ENCODE measurements around the gene PAX2.

The PAX2 gene

DNA sequence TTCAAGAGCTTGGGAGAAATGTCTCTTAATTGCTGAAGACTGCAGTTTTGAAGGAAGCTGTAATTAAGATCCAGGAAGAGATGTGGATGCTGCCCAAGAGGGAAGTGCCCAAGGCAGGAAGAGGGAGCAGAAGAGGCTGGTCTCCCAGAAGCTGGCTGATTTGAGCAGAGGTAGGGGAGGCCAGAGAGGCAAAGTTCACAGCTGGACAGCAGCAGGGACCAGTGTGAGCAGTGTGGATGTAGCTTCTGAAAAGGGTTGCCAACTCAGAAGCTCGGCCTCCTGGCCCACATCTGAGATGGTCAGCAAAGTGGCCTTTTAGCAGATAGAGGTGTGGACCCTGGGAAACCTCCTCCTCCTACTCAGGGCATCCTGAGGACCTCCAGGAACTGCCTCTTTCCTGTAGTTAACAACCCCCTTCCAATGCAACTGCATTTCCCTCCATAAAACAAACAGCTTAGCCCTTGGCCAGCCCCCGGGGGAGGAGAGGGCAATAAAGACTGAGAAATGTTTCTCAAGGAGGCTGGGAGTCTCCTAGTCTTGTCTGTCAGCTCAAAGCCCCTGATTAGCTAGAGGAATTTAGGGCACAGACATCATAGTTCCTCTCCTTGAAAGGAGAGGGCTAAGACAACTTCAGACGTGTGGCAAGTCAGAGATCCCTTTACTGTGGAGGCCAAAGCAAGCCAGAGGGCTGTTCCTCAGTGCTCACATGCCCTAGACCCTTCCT, 69.5 kb downstream of the PAX2 start:
- H3K27me3 ChIP-seq (ENCODE audit: control insufficient read depth in 1 of 2, insufficient read depth in 2 of 2, low read length in 2 of 2) = peaks cover 27 to 44% of the 10 kb centered on the region in 2 donors
- no peaks in the 10 kb centered on the region for H3K9me3 ChIP-seq (ENCODE audit: control insufficient read depth in 1 of 2, low read length in 2 of 2)
- H3K4me1 ChIP-seq (ENCODE audit: control insufficient read depth in 1 of 2, insufficient read depth in 2 of 2, low read length in 2 of 2) = no peaks in the 10 kb centered on the region

DNA sequence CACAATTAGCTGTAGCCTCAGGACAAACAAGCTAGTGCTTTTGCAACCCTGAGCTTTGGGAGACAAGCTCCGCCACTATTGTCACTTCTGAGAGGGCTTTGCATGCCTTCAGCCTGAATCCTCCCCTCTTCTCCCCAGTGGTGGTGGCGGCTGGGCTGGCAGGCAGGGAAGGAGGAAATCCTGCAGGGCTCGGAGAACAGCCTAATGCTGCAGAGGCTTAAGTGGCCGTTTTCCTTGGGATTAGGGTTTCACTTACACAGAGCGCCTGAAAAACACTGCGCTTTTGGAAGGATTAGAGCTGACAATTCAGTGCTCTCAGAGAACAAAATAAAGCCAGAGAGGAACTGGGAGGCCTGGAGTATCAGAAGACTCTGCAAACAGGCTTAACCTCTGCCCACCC, 71.3 kb downstream of the PAX2 start:
- H3K9me3 ChIP-seq (ENCODE audit: control insufficient read depth in 1 of 2, low read length in 2 of 2) = no peaks in the 10 kb centered on the region
- no peaks in the 10 kb centered on the region for H3K36me3 ChIP-seq (ENCODE audit: control insufficient read depth in 1 of 2, insufficient read depth in 2 of 2, low read length in 2 of 2)
- H3K4me3 ChIP-seq (ENCODE audit: low read depth in 1 of 2, low read length in 2 of 2) = no peak overlapping the region
- no peaks in the 10 kb centered on the region for H3K4me1 ChIP-seq (ENCODE audit: control insufficient read depth in 1 of 2, insufficient read depth in 2 of 2, low read length in 2 of 2)
- no peak overlapping the region for H3K9ac ChIP-seq (ENCODE audit: low read depth in 1 of 2, low read length in 2 of 2)
- no peak overlapping the region for H3K27ac ChIP-seq (ENCODE audit: low read depth, low read length)
- peaks cover 30 to 42% of the 10 kb centered on the region in 2 donors for H3K27me3 ChIP-seq (ENCODE audit: control insufficient read depth in 1 of 2, insufficient read depth in 2 of 2, low read length in 2 of 2)

More for the DNA sequence above, 69.5 kb downstream of the PAX2 start:
- H3K36me3 ChIP-seq (ENCODE audit: control insufficient read depth in 1 of 2, insufficient read depth in 2 of 2, low read length in 2 of 2) = no peaks in the 10 kb centered on the region
- no peak overlapping the region for H3K4me3 ChIP-seq (ENCODE audit: low read depth in 1 of 2, low read length in 2 of 2)
- no peak overlapping the region for H3K27ac ChIP-seq (ENCODE audit: low read depth, low read length)
- no peak overlapping the region for H3K9ac ChIP-seq (ENCODE audit: low read depth in 1 of 2, low read length in 2 of 2)

DNA sequence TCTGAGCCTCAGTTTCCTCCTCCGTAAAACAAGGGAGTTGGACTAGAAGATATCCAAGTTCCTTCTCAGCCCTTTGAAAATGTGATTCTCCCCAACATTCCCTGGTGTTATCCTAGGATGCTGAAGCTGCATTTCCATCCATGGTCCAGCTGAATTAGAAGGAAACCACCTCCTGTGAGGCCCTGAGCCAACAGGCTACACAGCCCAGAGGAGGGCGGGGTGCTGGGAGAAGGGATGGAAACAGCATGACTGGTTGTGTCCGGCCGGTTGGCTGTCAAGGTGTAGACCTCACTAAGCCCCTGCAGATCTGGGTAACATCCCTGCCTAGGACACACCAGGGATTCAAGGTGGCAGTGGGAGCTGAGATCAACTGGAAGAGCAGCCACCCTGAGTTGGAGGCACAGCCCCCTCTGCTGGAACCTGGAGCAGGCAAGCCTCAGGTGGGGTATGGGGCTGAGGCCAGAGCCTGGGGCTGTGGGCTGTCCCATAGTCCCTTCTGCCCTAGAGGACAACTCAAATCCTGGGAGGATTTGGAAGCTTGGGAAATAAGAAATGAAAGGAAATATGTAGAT, 72.0 kb downstream of the PAX2 start:
- H3K4me1 ChIP-seq (ENCODE audit: control insufficient read depth in 1 of 2, insufficient read depth in 2 of 2, low read length in 2 of 2) = no peaks in the 10 kb centered on the region

DNA sequence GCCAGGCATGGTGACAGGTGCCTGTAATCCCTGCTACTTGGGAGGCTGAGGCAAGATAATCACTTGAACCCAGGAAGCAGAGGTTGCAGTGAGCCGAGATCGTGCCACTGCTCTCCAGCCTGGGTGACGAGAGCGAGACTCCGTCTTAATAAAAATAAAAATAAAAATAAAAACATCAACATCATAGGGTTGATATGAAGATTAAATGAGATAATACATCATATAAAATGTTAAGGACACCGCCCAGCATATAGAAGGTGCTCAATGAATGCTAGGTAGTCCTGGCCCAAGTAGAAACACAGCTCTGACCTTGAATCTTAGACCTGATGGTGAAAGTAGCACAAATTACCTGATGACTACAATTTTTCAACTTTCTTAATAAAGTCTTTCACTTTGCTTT, 74.0 kb downstream of the PAX2 start:
- Histone ChIP-seq H3K27ac (ENCODE audit: low read depth, low read length) (no peak overlapping the region), H3K9ac (ENCODE audit: low read depth in 1 of 2, low read length in 2 of 2) (no peak overlapping the region), H3K4me3 (ENCODE audit: low read depth in 1 of 2, low read length in 2 of 2) (no peak overlapping the region), H3K9me3 (ENCODE audit: control insufficient read depth in 1 of 2, low read length in 2 of 2) (no peaks in the 10 kb centered on the region), H3K4me1 (ENCODE audit: control insufficient read depth in 1 of 2, insufficient read depth in 2 of 2, low read length in 2 of 2) (no peaks in the 10 kb centered on the region), H3K27me3 (ENCODE audit: control insufficient read depth in 1 of 2, insufficient read depth in 2 of 2, low read length in 2 of 2) (peaks cover 43 to 46% of the 10 kb centered on the region in 2 donors), H3K36me3 (ENCODE audit: control insufficient read depth in 1 of 2, insufficient read depth in 2 of 2, low read length in 2 of 2) (no peaks in the 10 kb centered on the region)

More for the DNA sequence above, 72.0 kb downstream of the PAX2 start:
- Histone ChIP-seq H3K27ac (ENCODE audit: low read depth, low read length) (no peak overlapping the region), H3K4me3 (ENCODE audit: low read depth in 1 of 2, low read length in 2 of 2) (no peak overlapping the region), H3K9me3 (ENCODE audit: control insufficient read depth in 1 of 2, low read length in 2 of 2) (no peaks in the 10 kb centered on the region), H3K9ac (ENCODE audit: low read depth in 1 of 2, low read length in 2 of 2) (no peak overlapping the region), H3K36me3 (ENCODE audit: control insufficient read depth in 1 of 2, insufficient read depth in 2 of 2, low read length in 2 of 2) (no peaks in the 10 kb centered on the region), H3K27me3 (ENCODE audit: control insufficient read depth in 1 of 2, insufficient read depth in 2 of 2, low read length in 2 of 2) (peaks cover 32 to 40% of the 10 kb centered on the region in 2 donors)

DNA sequence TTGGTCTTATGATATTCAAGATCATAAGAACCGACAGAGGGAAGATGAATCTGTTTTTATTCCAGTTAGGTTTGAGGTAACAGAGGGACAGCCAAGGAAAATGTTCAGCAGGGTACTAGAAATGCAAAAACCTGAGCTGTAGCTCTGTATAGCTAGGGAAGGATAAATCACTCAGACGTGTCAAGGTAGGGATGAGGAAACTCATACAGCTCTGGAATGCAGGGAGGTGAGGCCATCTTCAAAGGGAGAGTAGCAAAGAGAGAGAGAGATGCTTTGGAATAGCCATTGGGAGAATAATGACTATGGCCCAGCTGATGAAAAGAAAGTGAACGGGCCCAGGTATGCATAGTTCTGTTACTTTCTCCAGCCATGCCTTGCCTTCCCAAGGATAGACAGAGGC, 77.8 kb downstream of the PAX2 start:
- Histone ChIP-seq H3K9me3 (ENCODE audit: control insufficient read depth in 1 of 2, low read length in 2 of 2) (no peaks in the 10 kb centered on the region), H3K36me3 (ENCODE audit: control insufficient read depth in 1 of 2, insufficient read depth in 2 of 2, low read length in 2 of 2) (no peaks in the 10 kb centered on the region), H3K9ac (ENCODE audit: low read depth in 1 of 2, low read length in 2 of 2) (no peak overlapping the region), H3K27ac (ENCODE audit: low read depth, low read length) (no peak overlapping the region), H3K4me1 (ENCODE audit: control insufficient read depth in 1 of 2, insufficient read depth in 2 of 2, low read length in 2 of 2) (peaks cover 2 to 12% of the 10 kb centered on the region in 2 donors), H3K27me3 (ENCODE audit: control insufficient read depth in 1 of 2, insufficient read depth in 2 of 2, low read length in 2 of 2) (peaks cover 56 to 70% of the 10 kb centered on the region in 2 donors), H3K4me3 (ENCODE audit: low read depth in 1 of 2, low read length in 2 of 2) (no peak overlapping the region)

DNA sequence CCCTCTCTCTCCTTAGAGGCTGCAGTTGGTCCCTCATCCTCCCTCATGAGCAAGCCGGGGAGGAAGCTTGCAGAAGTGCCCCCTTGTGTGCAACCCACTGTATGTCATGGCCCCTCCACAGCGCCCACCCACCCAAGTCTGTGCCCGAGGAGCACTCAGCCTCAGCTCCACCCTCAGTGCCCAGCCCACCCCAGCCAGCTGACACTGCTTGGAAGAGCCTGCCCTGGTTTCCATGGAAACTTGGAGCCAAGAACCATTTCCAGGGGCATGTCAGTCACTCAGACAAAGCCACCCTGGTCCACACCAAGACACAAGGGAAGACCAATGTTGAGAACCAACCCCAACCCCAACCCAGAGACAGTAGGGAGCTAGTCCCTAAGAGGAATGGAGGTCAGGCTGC, 79.5 kb downstream of the PAX2 start:
- H3K4me1 ChIP-seq (ENCODE audit: control insufficient read depth in 1 of 2, insufficient read depth in 2 of 2, low read length in 2 of 2) = peaks cover 11 to 16% of the 10 kb centered on the region in 2 donors
- H3K9me3 ChIP-seq (ENCODE audit: control insufficient read depth in 1 of 2, low read length in 2 of 2) = no peaks in the 10 kb centered on the region
- no peaks in the 10 kb centered on the region for H3K36me3 ChIP-seq (ENCODE audit: control insufficient read depth in 1 of 2, insufficient read depth in 2 of 2, low read length in 2 of 2)
- no peak overlapping the region for H3K4me3 ChIP-seq (ENCODE audit: low read depth in 1 of 2, low read length in 2 of 2)
- H3K9ac ChIP-seq (ENCODE audit: low read depth in 1 of 2, low read length in 2 of 2) = no peak overlapping the region
- H3K27ac ChIP-seq (ENCODE audit: low read depth, low read length) = no peak overlapping the region
- H3K27me3 ChIP-seq (ENCODE audit: control insufficient read depth in 1 of 2, insufficient read depth in 2 of 2, low read length in 2 of 2) = peaks cover 69 to 81% of the 10 kb centered on the region in 2 donors

DNA sequence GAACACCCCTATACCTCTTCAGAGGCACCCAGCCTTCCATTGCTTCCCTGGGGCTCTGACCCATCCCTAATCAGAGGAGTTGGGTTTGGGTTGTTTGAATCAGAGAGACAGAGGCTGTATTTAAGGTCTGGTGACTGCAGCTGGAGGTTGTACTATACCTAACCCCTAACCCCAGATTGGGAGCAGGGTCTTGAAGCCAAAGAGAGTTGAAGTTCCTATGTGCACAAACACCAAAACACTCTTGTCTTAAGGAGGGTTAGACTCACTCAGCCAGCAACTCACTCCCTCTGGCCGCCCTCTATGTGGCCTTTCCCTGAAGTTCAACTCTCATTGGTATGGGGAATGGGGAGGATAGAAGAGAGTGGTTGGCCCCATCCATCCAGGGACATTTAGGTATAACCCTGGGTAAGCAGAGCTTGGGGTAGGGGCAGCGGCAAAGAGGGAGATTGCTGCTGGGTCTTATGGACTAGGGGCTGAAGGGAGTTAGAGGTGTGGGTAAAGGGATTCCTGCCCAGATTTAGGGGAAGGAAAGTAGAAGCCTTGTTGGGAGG, 80.0 kb downstream of the PAX2 start:
- H3K4me1 ChIP-seq (ENCODE audit: control insufficient read depth in 1 of 2, insufficient read depth in 2 of 2, low read length in 2 of 2) = peaks cover 11 to 16% of the 10 kb centered on the region in 2 donors
- H3K9ac ChIP-seq (ENCODE audit: low read depth in 1 of 2, low read length in 2 of 2) = no peak overlapping the region
- H3K36me3 ChIP-seq (ENCODE audit: control insufficient read depth in 1 of 2, insufficient read depth in 2 of 2, low read length in 2 of 2) = no peaks in the 10 kb centered on the region
- no peak overlapping the region for H3K4me3 ChIP-seq (ENCODE audit: low read depth in 1 of 2, low read length in 2 of 2)
- peaks cover 74 to 86% of the 10 kb centered on the region in 2 donors for H3K27me3 ChIP-seq (ENCODE audit: control insufficient read depth in 1 of 2, insufficient read depth in 2 of 2, low read length in 2 of 2)
- no peaks in the 10 kb centered on the region for H3K9me3 ChIP-seq (ENCODE audit: control insufficient read depth in 1 of 2, low read length in 2 of 2)
- no peak overlapping the region for H3K27ac ChIP-seq (ENCODE audit: low read depth, low read length)

DNA sequence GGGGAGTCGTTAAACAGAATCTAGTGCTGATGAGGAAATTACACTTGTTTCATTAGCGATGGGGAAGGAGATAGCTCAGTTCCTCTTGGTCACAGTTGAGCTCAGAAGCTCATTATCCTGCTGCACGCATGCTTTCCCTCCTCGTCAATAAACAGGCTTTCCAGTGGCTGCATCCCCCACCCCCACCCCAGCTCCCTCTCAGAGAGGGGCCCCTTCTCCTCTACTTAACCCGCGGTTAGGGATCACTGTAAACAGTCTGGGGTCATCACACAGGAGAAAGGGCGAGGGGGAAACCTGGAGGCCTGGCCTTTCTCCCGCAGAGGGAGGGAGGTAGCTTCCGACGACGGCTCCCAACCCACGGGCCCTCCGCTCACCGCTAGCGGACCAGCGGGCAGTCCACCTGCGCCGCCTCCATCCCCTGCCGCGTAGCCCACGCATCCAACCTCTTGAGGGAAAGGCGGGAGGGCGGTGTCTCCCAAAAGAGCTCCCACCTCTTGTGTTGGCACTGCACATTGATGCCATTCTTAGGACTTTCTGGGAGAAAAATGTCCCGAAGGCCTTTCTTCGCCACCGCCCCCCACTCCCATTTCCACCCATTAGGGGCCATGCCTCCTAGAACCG, 80.8 kb downstream of the PAX2 start:
- Histone ChIP-seq H3K9ac (ENCODE audit: low read depth in 1 of 2, low read length in 2 of 2) (no peak overlapping the region), H3K4me1 (ENCODE audit: control insufficient read depth in 1 of 2, insufficient read depth in 2 of 2, low read length in 2 of 2) (peaks cover 11 to 16% of the 10 kb centered on the region in 2 donors), H3K27ac (ENCODE audit: low read depth, low read length) (no peak overlapping the region), H3K4me3 (ENCODE audit: low read depth in 1 of 2, low read length in 2 of 2) (peak overlapping the region in 1 of 2 donors; percentile 35), H3K36me3 (ENCODE audit: control insufficient read depth in 1 of 2, insufficient read depth in 2 of 2, low read length in 2 of 2) (no peaks in the 10 kb centered on the region), H3K9me3 (ENCODE audit: control insufficient read depth in 1 of 2, low read length in 2 of 2) (no peaks in the 10 kb centered on the region), H3K27me3 (ENCODE audit: control insufficient read depth in 1 of 2, insufficient read depth in 2 of 2, low read length in 2 of 2) (peaks cover 81 to 87% of the 10 kb centered on the region in 2 donors)

DNA sequence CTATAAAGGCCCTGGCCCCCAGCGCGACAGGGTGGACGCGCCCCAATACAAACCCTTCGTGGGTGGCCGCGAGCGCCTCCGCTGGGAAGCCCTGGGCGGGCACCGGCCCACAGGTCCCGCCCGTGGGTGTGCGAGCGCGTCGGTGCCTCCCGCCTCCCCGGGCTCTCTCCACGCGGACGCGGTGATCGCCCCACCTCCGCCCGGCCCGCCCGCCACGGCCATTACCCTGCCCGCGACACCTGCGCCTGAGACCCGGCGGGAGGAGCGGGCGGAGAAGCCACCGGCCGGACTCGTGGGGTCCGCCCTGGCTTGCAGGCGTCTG, 81.2 kb downstream of the PAX2 start:
- H3K27ac ChIP-seq (ENCODE audit: low read depth, low read length) = no peak overlapping the region
- no peaks in the 10 kb centered on the region for H3K9me3 ChIP-seq (ENCODE audit: control insufficient read depth in 1 of 2, low read length in 2 of 2)
- H3K27me3 ChIP-seq (ENCODE audit: control insufficient read depth in 1 of 2, insufficient read depth in 2 of 2, low read length in 2 of 2) = peaks cover 83 to 91% of the 10 kb centered on the region in 2 donors
- H3K4me3 ChIP-seq (ENCODE audit: low read depth in 1 of 2, low read length in 2 of 2) = peak overlapping the region; percentile 35 to 59
- no peaks in the 10 kb centered on the region for H3K36me3 ChIP-seq (ENCODE audit: control insufficient read depth in 1 of 2, insufficient read depth in 2 of 2, low read length in 2 of 2)
- H3K4me1 ChIP-seq (ENCODE audit: control insufficient read depth in 1 of 2, insufficient read depth in 2 of 2, low read length in 2 of 2) = peaks cover 11 to 16% of the 10 kb centered on the region in 2 donors
- no peak overlapping the region for H3K9ac ChIP-seq (ENCODE audit: low read depth in 1 of 2, low read length in 2 of 2)

Data from duodenal mucosa (tissue), 2 donors.